Mesodermal cell (in vitro differentiated cells): Measurements from ENCODE around the gene INF2.
"Not testable (repeated sequence)": the region's sequence is repeated elsewhere in the genome, so short reads cannot be mapped to it uniquely, and the experiment has no call there.

Experiments
- H3K27ac ChIP-seq: 2 replicates; pipeline ENCODE4 v1.7.0; 2013; ENCODE audit warnings: mild to moderate bottlenecking, low read depth, low read length, moderate library complexity; ENCODE audit not compliant: severe bottlenecking
- H3K36me3 ChIP-seq: 2 replicates; pipeline ENCODE4 v1.7.1; 2013; ENCODE audit warnings: mild to moderate bottlenecking, low read length, moderate library complexity; ENCODE audit not compliant: control insufficient read depth, insufficient read depth
- H3K4me1 ChIP-seq: one replicate; pipeline ENCODE4 v1.7.1; 2013; ENCODE audit warnings: mild to moderate bottlenecking, low read length; ENCODE audit not compliant: insufficient read depth, control insufficient read depth, poor library complexity, severe bottlenecking
- H3K4me3 ChIP-seq: 2 replicates; pipeline ENCODE4 v1.7.0; 2013; ENCODE audit warnings: low read length, control low read depth, mild to moderate bottlenecking; ENCODE audit not compliant: insufficient read depth, poor library complexity, severe bottlenecking; ENCODE audit errors: extremely low read depth
- H3K9me3 ChIP-seq: 2 replicates; pipeline ENCODE4 v1.7.1; 2013; ENCODE audit warnings: mild to moderate bottlenecking, low read length, moderate library complexity; ENCODE audit not compliant: control insufficient read depth
- WGBS, 2 experiments: methylation state at CpG; one replicate each; pipeline ENCODE4 v1.1.5; 2013; ENCODE audit warnings: missing lambda C conversion rate in 2 of 2; ENCODE audit not compliant: insufficient coverage in 2 of 2; 5-methylcytosine and 5-hydroxymethylcytosine counted together

INF2 gene

GRCh38 chr14:104650057-104650980, 39.1 kb upstream of the INF2 start:
- no peaks in the 10 kb centered on the region for H3K36me3 ChIP-seq
- H3K4me1 ChIP-seq = no peaks in the 10 kb centered on the region
- no peak overlapping the region for H3K27ac ChIP-seq
- H3K4me3 ChIP-seq = peak overlapping the region; percentile 47
- WGBS, 2 experiments = 9 to 12% methylated on average over 16 to 48 of the region's 56 CpGs
- H3K9me3 ChIP-seq = peaks cover 26% of the 10 kb centered on the region

- Histone ChIP-seq H3K4me1 (no peaks in the 10 kb centered on the region), H3K36me3 (no peaks in the 10 kb centered on the region), H3K9me3 (peaks cover 20% of the 10 kb centered on the region), H3K4me3 (no peak overlapping the region), H3K27ac (no peak overlapping the region)
- 93 to 94% methylated on average over 19 to 20 of the region's 24 CpGs for WGBS, 2 experiments
Observed at GRCh38 chr14:104650981-104651875, 38.2 kb upstream of the INF2 start.

DNA sequence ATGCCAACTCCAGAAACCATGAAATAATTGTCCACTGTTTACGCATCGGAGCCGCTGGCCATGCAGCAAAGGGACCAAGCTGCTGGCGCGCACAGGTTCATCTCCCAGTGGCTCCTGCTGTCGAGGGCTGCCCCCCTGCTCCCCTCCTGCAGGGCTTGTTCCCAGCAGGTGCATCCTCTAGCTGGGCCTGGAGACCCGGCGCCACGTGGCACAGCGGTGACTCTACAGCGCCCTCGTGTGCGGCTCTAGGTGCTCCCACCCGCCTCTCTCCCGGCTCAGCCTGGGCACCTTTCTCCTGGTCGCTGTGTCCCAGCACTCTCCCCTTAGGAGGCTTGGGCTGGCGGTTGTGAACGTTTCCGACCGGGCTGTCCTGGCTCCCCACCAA, 37.5 kb upstream of the INF2 start:
- Histone ChIP-seq H3K36me3 (no peaks in the 10 kb centered on the region), H3K9me3 (peaks cover 20% of the 10 kb centered on the region), H3K4me3 (no peak overlapping the region), H3K27ac (no peak overlapping the region), H3K4me1 (no peaks in the 10 kb centered on the region)
- 90 to 91% methylated on average over 19 to 20 of the region's 20 CpGs for WGBS, 2 experiments

GRCh38 chr14:104652386-104652785, 37.0 kb upstream of the INF2 start:
- no peak overlapping the region for H3K4me3 ChIP-seq
- 88 to 95% methylated on average over 6 to 8 of the region's 9 CpGs for WGBS, 2 experiments
- H3K27ac ChIP-seq = no peak overlapping the region
- H3K4me1 ChIP-seq = no peaks in the 10 kb centered on the region
- H3K36me3 ChIP-seq = no peaks in the 10 kb centered on the region
- peaks cover 20% of the 10 kb centered on the region for H3K9me3 ChIP-seq

DNA sequence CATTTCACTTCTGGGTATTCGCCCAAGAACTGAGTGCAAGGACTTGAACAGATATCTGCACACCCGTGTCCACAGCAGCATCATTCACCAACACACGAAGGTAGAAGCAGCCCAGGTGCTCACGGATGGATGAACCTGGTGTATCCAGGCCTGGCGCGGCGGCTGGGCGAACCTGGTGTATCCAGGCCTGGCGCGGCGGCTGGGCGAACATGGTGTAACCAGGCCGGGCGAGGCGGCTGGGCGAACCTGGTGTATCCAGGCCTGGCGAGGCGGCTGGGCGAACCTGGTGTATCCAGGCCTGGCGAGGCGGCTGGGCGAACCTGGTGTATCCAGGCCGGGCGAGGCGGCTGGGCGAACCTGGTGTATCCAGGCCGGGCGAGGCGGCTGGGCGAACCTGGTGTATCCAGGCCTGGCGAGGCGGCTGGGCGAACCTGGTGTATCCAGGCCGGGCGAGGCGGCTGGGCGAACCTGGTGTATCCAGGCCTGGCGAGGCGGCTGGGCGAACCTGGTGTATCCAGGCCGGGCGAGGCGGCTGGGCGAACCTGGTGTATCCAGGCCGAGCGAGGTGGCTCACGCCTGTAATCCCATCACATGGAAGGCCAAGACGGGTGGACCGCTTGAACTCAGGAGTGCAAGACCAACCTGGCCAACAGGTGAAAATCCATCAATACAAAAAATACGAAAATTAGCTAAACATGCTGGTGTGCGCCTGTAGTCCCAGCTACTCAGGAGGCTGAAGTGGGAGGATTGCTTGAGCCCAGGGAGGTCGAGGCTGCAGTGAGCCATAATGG, 36.1 kb upstream of the INF2 start:
- not testable (repeated sequence) for H3K36me3 ChIP-seq, H3K4me3 ChIP-seq, H3K4me1 ChIP-seq, H3K27ac ChIP-seq
- WGBS, 2 experiments = 95 to 96% methylated on average over 5 to 40 of the region's 52 CpGs
- peaks cover 20% of the 10 kb centered on the region for H3K9me3 ChIP-seq

DNA sequence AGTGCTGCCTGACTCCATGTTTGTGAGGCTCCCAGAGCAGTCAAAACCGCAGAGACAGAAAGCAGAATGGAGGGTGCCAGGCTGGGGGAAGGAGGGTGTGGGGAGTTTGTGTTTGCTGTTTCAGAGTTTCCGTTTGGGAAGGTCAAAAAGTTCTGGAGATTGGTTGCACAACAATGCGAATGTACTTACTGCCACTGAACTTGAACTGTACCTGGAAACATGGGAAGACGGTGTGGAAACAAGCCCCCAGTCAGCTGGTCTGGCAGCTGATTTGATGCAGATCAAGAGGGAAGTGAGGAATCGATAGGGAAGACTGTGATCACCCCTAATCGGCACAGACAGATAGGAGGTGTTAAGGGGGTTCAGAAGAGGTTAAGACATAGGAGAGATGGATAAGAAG, 35.3 kb upstream of the INF2 start:
- Histone ChIP-seq H3K36me3 (no peaks in the 10 kb centered on the region), H3K27ac (no peak overlapping the region), H3K4me1 (no peaks in the 10 kb centered on the region), H3K4me3 (no peak overlapping the region), H3K9me3 (peaks cover 20% of the 10 kb centered on the region)
- 92 to 96% methylated on average over 6 of the region's 6 CpGs for WGBS, 2 experiments

DNA sequence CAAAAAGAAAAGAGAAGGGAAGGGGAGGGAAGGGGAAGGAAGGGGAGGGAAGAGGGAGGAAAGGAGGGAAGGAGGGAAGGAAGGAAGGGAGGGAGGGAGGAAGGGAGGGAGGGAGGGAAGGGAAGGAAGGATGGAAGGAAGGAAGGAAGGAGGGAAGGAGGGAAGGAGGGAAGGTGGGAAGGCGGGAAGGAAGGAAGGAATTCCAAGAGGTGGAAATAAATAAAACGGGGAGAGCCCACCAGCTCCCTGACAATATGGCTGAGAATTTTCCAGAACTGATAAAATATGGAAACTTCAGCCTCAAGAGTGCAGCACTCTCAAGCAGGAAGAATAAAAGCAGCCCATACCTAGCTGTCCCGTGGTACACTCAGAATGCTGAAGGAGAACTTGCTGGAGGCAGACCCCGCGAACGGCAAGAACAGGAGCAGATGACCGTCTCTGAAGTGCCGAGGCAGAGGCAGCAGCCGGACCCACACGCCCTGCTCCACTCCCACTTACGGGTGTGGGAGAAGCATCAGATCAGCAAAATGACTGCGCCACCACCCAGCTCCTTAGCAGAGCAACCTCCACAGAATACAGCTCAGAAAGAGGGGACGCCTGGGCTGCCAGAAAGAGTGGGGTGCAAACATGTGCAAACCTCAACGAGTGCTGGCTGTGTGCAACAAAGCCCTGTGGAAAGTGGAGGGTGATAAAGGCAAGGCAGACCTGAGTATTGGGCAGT, 34.1 kb upstream of the INF2 start:
- WGBS, 2 experiments = 93 to 96% methylated on average over 11 to 12 of the region's 14 CpGs
- no peaks in the 10 kb centered on the region for H3K4me1 ChIP-seq
- H3K27ac ChIP-seq = no peak overlapping the region
- no peaks in the 10 kb centered on the region for H3K36me3 ChIP-seq
- H3K9me3 ChIP-seq = peaks cover 20% of the 10 kb centered on the region
- no peak overlapping the region for H3K4me3 ChIP-seq

DNA sequence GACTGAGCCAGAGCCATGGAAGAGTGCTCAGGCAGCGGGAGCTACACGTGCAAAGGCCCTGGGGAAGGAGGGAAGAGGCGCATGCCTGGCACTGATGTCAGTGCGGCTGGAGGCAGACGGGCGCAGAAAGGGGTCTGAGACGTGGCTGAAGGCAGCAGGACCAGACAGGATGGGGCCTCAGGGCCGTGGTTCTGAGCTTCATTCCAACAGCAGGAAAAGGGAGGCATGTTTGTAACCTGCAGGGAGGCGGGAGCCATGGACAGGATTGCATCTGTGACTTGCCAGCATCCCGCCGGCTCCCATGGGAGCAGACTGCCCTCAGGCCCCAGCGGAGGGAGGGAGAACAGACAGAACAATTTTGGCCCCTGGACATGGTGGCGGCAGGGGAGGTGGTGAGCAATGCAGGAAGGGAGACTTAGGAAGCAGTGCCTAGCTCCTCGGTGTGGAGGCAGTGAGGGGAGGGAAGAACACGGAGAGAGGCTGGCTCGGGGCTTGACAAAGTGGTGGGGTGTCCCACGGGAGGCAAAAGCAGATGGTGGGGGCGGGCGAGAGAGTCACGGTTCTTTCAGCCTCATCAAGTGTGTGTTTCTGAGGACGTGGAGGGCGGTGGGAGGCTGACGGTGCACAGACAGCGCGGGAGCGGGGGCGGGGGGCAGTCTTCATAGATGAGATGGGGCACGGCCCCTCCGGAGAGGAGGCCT, 33.3 kb upstream of the INF2 start:
- Histone ChIP-seq H3K9me3 (peaks cover 22% of the 10 kb centered on the region), H3K4me3 (no peak overlapping the region), H3K27ac (no peak overlapping the region), H3K4me1 (no peaks in the 10 kb centered on the region), H3K36me3 (no peaks in the 10 kb centered on the region)
- WGBS, 2 experiments = 85% methylated on average over 25 to 29 of the region's 29 CpGs

- 88 to 93% methylated on average over 7 to 8 of the region's 8 CpGs for WGBS, 2 experiments
- Histone ChIP-seq H3K9me3 (peaks cover 27% of the 10 kb centered on the region), H3K36me3 (no peaks in the 10 kb centered on the region), H3K4me1 (no peaks in the 10 kb centered on the region), H3K27ac (no peak overlapping the region), H3K4me3 (no peak overlapping the region)
Observed at GRCh38 chr14:104657101-104657524, 32.3 kb upstream of the INF2 start.
